IPS-20b (cell line): ENCODE results near the gene SLC25A13.
"Not testable (repeated sequence)": the region's sequence is repeated elsewhere in the genome, so short reads cannot be mapped to it uniquely, and the experiment has no call there.

Experiments used
- H3K27ac ChIP-seq: one replicate; pipeline ENCODE4 v1.5.1; 2013; ENCODE audit warnings: low read length
- H3K27me3 ChIP-seq: 2 replicates; pipeline ENCODE4 v1.6.1; 2013; ENCODE audit warnings: mild to moderate bottlenecking, low read length, inconsistent platforms; ENCODE audit not compliant: insufficient read depth
- H3K36me3 ChIP-seq: 2 replicates; pipeline ENCODE4 v1.6.1; 2013; ENCODE audit warnings: low read depth, mild to moderate bottlenecking, inconsistent platforms, low read length, moderate library complexity; ENCODE audit not compliant: insufficient read depth
- H3K4me1 ChIP-seq: 2 replicates; pipeline ENCODE4 v1.6.1; 2013; ENCODE audit warnings: mild to moderate bottlenecking, control low read depth, inconsistent platforms, low read length, moderate library complexity; ENCODE audit not compliant: insufficient read depth
- H3K4me3 ChIP-seq: 2 replicates; pipeline ENCODE4 v1.5.1; 2013; ENCODE audit warnings: mild to moderate bottlenecking, low read length, inconsistent platforms
- H3K9ac ChIP-seq: 2 replicates; pipeline ENCODE4 v1.6.1; 2013; ENCODE audit warnings: low read depth, mild to moderate bottlenecking, inconsistent platforms, low read length, moderate library complexity
- H3K9me3 ChIP-seq: 2 replicates; pipeline ENCODE4 v1.6.1; 2013; ENCODE audit warnings: mild to moderate bottlenecking, low read depth, low read length, inconsistent platforms; ENCODE audit not compliant: insufficient read depth

Gene SLC25A13

DNA sequence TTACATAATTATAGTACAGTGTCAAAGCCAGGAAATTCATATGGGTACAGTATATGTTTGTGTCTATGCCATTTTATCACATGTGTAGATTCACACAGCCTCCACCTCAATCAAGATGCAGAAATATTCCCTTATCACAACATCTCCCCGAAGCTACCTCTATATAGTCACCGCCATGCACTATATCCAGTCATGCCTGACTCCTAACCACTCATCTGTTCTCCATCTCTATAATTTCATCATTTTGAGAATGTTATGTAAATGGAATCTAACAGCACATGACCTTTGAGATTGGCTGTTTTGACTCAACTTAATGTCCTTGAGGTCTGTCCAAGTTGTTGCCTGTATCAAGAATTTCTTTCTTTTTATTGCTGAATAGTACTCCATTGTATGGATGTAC, 22.3 kb upstream of the SLC25A13 start:
- H3K36me3 ChIP-seq: no peaks in the 10 kb centered on the region
- H3K27me3 ChIP-seq: no peaks in the 10 kb centered on the region
- no peaks in the 10 kb centered on the region for H3K4me1 ChIP-seq
- no peak overlapping the region for H3K4me3 ChIP-seq
- H3K9me3 ChIP-seq: no peaks in the 10 kb centered on the region
- no peak overlapping the region for H3K9ac ChIP-seq
- H3K27ac ChIP-seq: no peak overlapping the region

DNA sequence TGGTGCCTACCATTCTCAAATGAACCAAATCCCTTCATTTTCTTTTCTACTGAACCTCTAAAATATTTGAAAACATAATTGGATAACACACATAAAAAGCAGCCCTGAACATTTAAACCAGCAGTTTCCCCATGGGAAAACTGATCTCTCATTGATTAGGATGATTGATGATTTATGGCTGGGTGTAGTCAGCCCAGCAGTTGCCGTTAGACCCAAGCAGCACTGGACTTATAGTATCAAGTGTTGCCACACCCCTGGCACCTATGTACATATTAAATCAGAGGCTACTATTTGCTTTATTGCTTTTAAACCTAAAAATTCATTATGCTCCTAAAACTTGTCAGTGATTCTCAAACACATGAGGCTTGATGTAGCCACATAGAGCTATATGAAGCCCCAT, 20.2 kb upstream of the SLC25A13 start:
- H3K27me3 ChIP-seq: no peaks in the 10 kb centered on the region
- no peak overlapping the region for H3K9ac ChIP-seq
- no peak overlapping the region for H3K27ac ChIP-seq
- no peaks in the 10 kb centered on the region for H3K4me1 ChIP-seq
- no peak overlapping the region for H3K4me3 ChIP-seq
- H3K9me3 ChIP-seq: no peaks in the 10 kb centered on the region
- H3K36me3 ChIP-seq: no peaks in the 10 kb centered on the region

DNA sequence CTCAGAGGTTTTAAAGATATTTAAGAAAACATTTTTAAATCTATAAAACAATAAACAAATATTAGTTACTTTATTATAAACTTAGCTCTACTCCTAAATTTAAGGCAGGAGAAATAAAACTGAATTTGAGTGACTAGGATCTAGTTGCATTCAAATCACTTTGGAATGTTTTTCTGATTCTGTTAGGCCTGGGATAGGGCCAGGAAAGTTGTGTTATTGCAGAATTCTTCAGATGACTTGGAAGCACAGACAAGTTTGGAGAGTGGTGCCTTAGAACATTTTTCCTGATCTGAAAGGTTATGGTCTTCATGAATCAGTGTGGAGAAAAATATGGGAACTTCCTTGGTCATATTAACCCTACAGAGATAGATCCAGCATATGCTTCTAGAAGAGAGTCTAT, 15.6 kb upstream of the SLC25A13 start:
- no peaks in the 10 kb centered on the region for H3K9me3 ChIP-seq
- H3K4me3 ChIP-seq: no peak overlapping the region
- no peaks in the 10 kb centered on the region for H3K27me3 ChIP-seq
- H3K4me1 ChIP-seq: no peaks in the 10 kb centered on the region
- H3K36me3 ChIP-seq: no peaks in the 10 kb centered on the region
- no peak overlapping the region for H3K9ac ChIP-seq
- no peak overlapping the region for H3K27ac ChIP-seq

DNA sequence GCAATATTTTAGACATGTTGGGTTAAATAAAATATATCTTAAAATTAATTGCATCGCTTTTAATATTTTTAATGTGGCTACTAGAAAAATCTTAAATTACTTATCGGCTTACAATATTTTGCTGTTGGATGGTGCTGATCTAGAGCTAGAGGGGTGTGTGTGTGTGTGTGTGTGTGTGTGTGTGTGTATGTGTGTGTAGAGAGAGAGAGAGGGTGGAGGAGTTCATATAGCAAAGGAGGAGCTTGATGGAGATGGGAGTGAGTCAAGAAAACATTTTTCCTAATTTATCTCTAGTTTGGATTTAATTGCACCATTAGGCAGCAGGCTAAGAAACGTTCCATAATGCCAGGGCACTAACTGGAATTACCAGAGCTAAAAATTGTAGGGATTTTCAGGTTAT, 10.4 kb upstream of the SLC25A13 start:
- H3K4me1 ChIP-seq: peaks cover 5% of the 10 kb centered on the region; the same call in 1 of the 2 replicates
- no peaks in the 10 kb centered on the region for H3K36me3 ChIP-seq
- no peak overlapping the region for H3K9ac ChIP-seq
- no peak overlapping the region for H3K4me3 ChIP-seq
- no peaks in the 10 kb centered on the region for H3K27me3 ChIP-seq
- H3K9me3 ChIP-seq: no peaks in the 10 kb centered on the region
- H3K27ac ChIP-seq: no peak overlapping the region

DNA sequence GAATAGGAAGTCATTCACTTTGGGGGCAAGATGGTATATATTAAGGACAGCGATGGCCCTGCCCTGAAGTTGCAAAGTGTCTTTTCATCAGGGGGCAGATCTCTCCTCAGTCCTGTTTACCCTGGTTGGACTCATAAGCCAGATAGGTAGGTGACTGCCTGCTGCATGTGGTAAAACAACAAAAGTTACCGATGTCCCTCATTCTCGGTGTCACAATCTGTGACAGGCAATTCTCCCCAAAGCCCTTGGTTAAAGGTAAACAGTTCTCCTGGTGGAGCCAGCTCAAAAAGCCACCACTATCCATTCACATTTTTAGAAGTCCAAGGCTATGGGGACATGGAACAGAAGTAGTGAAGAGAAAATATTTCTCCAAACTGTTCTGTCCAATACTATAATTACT, 9.9 kb upstream of the SLC25A13 start:
- no peaks in the 10 kb centered on the region for H3K27me3 ChIP-seq
- no peaks in the 10 kb centered on the region for H3K9me3 ChIP-seq
- H3K36me3 ChIP-seq: no peaks in the 10 kb centered on the region
- no peak overlapping the region for H3K4me3 ChIP-seq
- peaks cover 5% of the 10 kb centered on the region; the same call in 1 of the 2 replicates for H3K4me1 ChIP-seq
- no peak overlapping the region for H3K9ac ChIP-seq
- no peak overlapping the region for H3K27ac ChIP-seq

DNA sequence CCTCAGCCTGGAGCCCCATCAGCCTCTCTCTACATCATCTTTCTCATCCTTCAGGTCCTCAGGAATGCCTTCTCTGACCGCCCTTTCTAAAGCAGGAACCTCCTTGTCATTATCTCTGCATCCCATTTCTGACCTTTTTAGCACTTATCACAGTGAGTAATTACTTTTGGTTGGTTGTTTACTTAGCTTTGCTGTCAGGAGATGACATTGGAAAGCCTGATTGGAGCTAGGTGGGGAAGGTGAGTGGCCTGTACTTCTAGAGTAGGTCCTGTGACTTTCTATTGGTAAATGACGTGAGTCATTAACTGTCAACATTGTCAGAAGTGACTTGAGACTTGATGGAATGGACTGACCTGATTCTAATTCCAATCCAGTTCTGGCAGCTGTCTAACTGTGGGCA, 9.3 kb upstream of the SLC25A13 start:
- H3K9me3 ChIP-seq: no peaks in the 10 kb centered on the region
- no peaks in the 10 kb centered on the region for H3K36me3 ChIP-seq
- H3K9ac ChIP-seq: no peak overlapping the region
- no peak overlapping the region for H3K27ac ChIP-seq
- no peaks in the 10 kb centered on the region for H3K27me3 ChIP-seq
- peaks cover 5% of the 10 kb centered on the region; the same call in 1 of the 2 replicates for H3K4me1 ChIP-seq
- no peak overlapping the region for H3K4me3 ChIP-seq

DNA sequence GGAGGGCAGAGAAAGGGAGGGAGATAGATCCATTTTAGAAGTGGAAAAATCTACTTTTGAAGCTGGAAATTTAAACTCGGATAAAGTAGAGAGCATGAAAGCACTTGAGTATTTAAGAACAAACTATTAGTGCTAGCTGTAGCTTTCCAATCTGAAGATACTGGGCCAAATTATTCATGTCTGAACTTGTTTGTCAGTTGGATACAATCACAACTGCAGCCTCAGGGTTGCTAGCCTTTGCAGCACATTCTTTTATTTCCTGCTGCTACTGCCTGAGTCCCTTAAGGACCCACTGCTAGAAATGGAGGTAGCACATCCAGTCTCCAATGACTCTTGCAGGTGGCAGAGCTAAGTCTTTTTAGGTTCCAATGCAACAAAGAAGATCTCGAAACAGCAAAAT, 8.3 kb upstream of the SLC25A13 start:
- Histone ChIP-seq H3K4me3 (no peak overlapping the region), H3K27me3 (no peaks in the 10 kb centered on the region), H3K9ac (no peak overlapping the region)

DNA sequence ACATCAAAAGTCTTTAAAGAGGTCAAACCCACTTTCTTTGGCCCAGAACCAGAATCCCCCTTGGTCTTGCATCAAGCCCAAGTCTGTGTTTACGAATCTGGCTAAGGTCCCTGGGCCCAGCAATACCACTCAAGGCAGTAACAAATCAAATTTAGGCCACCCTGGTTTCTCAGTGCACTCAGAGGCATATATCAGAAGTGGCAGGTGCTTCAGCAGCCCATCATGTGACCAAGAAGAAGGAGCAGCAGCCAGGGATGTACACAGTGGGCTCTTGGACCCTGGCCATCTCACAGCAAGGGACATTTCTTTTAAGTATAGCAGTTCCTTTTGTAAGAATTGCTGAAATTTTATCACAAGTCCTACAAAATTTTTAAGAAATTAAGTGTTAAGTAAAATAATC, 7.3 kb upstream of the SLC25A13 start:
- Histone ChIP-seq H3K4me1 (peaks cover 5% of the 10 kb centered on the region; the same call in 1 of the 2 replicates), H3K4me3 (no peak overlapping the region), H3K9ac (no peak overlapping the region), H3K27ac (no peak overlapping the region), H3K36me3 (no peaks in the 10 kb centered on the region), H3K27me3 (no peaks in the 10 kb centered on the region), H3K9me3 (no peaks in the 10 kb centered on the region)

More for the DNA sequence above, 8.3 kb upstream of the SLC25A13 start:
- Histone ChIP-seq H3K9me3 (no peaks in the 10 kb centered on the region), H3K36me3 (no peaks in the 10 kb centered on the region), H3K27ac (no peak overlapping the region), H3K4me1 (peaks cover 5% of the 10 kb centered on the region; the same call in 1 of the 2 replicates)

DNA sequence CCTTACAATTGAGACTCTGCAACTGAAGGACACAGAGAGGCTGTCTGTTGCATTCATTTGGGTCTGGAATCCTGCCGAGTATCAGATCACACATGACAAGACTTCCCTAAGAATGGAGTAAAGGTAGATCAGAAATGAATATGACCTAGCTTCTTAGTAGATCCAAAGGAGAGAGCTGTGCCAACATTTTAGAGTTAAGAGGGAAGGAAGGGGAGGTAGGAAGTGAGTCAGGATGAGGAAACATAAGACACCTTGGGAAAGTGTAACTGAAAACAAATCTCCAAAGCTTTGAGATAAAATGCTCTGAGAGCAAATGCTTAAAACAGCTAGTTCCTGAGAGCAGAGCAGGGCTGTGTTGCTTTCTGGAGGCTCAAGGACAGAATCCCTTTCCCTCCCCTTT, 6.1 kb upstream of the SLC25A13 start:
- Histone ChIP-seq H3K9me3 (no peaks in the 10 kb centered on the region), H3K27ac (no peak overlapping the region), H3K36me3 (no peaks in the 10 kb centered on the region), H3K27me3 (no peaks in the 10 kb centered on the region), H3K9ac (no peak overlapping the region), H3K4me3 (no peak overlapping the region), H3K4me1 (peaks cover 5% of the 10 kb centered on the region; the same call in 1 of the 2 replicates)

DNA sequence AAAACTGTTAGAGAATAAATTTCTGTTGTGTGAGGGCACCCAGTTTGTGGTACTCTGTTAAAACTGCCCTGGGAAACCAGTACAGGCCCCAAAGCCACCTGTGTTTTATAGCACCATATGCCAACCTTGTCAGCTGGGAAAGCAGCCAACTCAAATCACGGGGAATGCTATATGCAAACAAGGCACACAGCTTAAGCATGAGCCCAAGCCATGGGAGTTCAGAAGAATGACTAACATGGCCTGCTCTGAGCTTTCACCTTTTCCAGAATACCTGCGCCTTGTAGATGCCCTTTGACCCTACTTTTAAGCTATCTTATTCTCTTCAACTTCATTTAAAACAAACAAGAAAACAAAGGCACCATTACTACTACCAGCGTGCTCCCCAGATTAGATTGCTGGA, 5.5 kb upstream of the SLC25A13 start:
- no peak overlapping the region for H3K4me3 ChIP-seq
- no peaks in the 10 kb centered on the region for H3K27me3 ChIP-seq
- no peak overlapping the region for H3K27ac ChIP-seq

DNA sequence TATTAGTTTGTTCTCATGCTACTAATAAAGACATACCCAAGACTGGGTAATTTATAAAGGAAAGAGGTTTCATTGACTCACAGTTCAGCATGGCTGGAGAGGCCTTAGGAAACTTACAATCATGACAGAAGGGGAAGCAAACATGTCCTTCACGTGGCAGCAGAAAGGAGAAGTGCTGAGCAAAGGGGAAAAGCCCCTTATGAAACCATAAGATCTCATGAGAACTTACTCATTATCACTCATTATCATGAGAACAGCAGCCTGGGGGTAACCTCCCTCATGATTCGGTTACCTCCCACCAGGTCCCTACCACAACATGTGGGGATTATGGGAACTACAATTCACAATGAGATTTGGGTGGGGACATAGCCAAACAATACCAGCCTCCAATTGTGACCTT, 4.9 kb upstream of the SLC25A13 start:
- H3K4me1 ChIP-seq, H3K27me3 ChIP-seq, H3K4me3 ChIP-seq, H3K9ac ChIP-seq, H3K27ac ChIP-seq, H3K9me3 ChIP-seq, H3K36me3 ChIP-seq: not testable (repeated sequence)

More for the DNA sequence above, 5.5 kb upstream of the SLC25A13 start:
- H3K4me1 ChIP-seq: peaks cover 8% of the 10 kb centered on the region; the same call in 1 of the 2 replicates
- no peak overlapping the region for H3K9ac ChIP-seq
- H3K9me3 ChIP-seq: no peaks in the 10 kb centered on the region
- no peaks in the 10 kb centered on the region for H3K36me3 ChIP-seq

DNA sequence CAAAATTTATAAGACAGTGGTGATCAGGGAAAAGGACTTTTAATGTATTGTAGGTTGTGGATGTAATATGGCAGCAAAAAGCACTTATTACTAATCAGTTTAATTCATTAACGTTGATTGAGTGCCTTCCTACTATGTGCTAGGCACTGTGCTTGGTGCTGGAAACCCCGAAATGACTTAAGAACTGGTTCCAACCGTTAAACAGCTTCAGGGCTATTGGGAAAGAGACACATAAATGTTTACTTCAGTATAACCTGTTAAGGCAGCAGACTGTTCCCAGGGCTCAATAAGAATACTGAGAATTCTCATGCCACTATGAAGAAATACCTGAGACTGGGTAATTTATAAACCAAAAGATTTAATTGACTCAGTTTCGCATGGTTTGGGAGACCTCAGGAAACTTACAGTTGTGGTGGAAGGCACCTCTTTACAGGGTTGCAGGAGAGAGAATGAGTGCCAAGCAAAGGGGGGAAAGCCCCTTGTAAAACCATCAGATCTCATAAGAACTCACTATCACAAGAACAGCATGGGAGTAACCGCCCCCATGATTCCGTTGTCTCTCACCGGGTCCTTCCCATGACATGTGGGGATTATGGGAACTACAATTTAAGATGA, 1.1 kb upstream of the SLC25A13 start:
- Histone ChIP-seq H3K27me3 (no peaks in the 10 kb centered on the region), H3K27ac (no peak overlapping the region), H3K4me1 (peaks cover 13% of the 10 kb centered on the region; the same call in 1 of the 2 replicates), H3K9ac (no peak overlapping the region), H3K4me3 (peak overlapping the region; percentile 69; the same call in 1 of the 2 replicates), H3K9me3 (no peaks in the 10 kb centered on the region), H3K36me3 (no peaks in the 10 kb centered on the region)
